WTC11 (cell line): Measurements from ENCODE around the gene MPIG6B. TPM values are rescaled to one million over a fixed set of nuclear protein-coding genes. Genes with fewer than 3 reads are reported as not detected.

Source experiments
- CREB1 ChIP-seq: sonication (generic); formaldehyde crosslinking; IDR thresholded peaks from 2 replicates; pipeline ENCODE4 v1.8.0; 2023; ENCODE audit warnings: mild to moderate bottlenecking, missing genetic modification reagents
- ETV6 ChIP-seq: sonication (generic); formaldehyde crosslinking; IDR thresholded peaks from 2 replicates; pipeline ENCODE4 v1.8.1; 2022; ENCODE audit warnings: mild to moderate bottlenecking, missing genetic modification reagents
- GABPB1 ChIP-seq: sonication (generic); formaldehyde crosslinking; IDR thresholded peaks from 2 replicates; pipeline ENCODE4 v1.8.1; 2023; ENCODE audit warnings: mild to moderate bottlenecking, missing genetic modification reagents
- NFE2L1 ChIP-seq: sonication (generic); formaldehyde crosslinking; IDR thresholded peaks from 2 replicates; pipeline ENCODE4 v1.8.1; 2023; ENCODE audit warnings: missing genetic modification reagents
- NR3C1 ChIP-seq: sonication (generic); formaldehyde crosslinking; conservative IDR thresholded peaks from 2 replicates; pipeline ENCODE4 v1.8.1; 2023; ENCODE audit warnings: low read depth, mild to moderate bottlenecking, missing genetic modification reagents
- OVOL2 ChIP-seq: fragments of 250-450 bp; sonication (Bioruptor Pico); IDR thresholded peaks from 2 replicates; pipeline ENCODE4 v1.9.0; 2021; ENCODE audit warnings: mild to moderate bottlenecking, borderline replicate concordance
- PRRX2 ChIP-seq: fragments of 250-450 bp; sonication (Bioruptor Pico); IDR thresholded peaks from 2 replicates; pipeline ENCODE4 v1.8.0; 2021; ENCODE audit warnings: mild to moderate bottlenecking
- SOX15 ChIP-seq: fragments of 250-450 bp; sonication (Bioruptor Pico); IDR thresholded peaks from 2 replicates; pipeline ENCODE4 v1.9.0; 2021; ENCODE audit warnings: mild to moderate bottlenecking
- ZNF138 ChIP-seq: sonication (generic); formaldehyde crosslinking; conservative IDR thresholded peaks from 2 replicates; pipeline ENCODE4 v1.8.1; 2022; ENCODE audit warnings: mild to moderate bottlenecking, moderate library complexity, missing genetic modification reagents
- total RNA-seq: library from RNA; stranded (reverse); gene quantifications from 3 replicates; pipeline ENCODE4 v1.2.3, GENCODE V29; 2021
- TF ChIP-seq, protein P1 (sequence below): fragments of 200-600 bp; IDR thresholded peaks from 2 replicates; pipeline ENCODE4 v1.8.0; 2022; ENCODE audit warnings: antibody characterized with exemption
- TF ChIP-seq, protein P2 (sequence below): sonication (generic); formaldehyde crosslinking; IDR thresholded peaks from 2 replicates; pipeline ENCODE4 v1.8.1; 2023; ENCODE audit warnings: mild to moderate bottlenecking, missing genetic modification reagents, borderline replicate concordance
- TF ChIP-seq, protein P3 (sequence below): sonication (generic); formaldehyde crosslinking; IDR thresholded peaks from 2 replicates; pipeline ENCODE4 v1.8.0; 2022; ENCODE audit warnings: missing genetic modification reagents
- TF ChIP-seq, protein P4 (sequence below): fragments of 250-450 bp; sonication (Bioruptor Pico); IDR thresholded peaks from 2 replicates; pipeline ENCODE4 v1.9.0; 2021; ENCODE audit warnings: moderate library complexity, mild to moderate bottlenecking, inconsistent platforms, borderline replicate concordance
- TF ChIP-seq, protein P5 (sequence below): sonication (generic); formaldehyde crosslinking; IDR thresholded peaks from 2 replicates; pipeline ENCODE4 v1.8.0; 2023; ENCODE audit warnings: mild to moderate bottlenecking, missing genetic modification reagents
- TF ChIP-seq, protein P6 (sequence below): sonication (generic); formaldehyde crosslinking; conservative IDR thresholded peaks from 2 replicates; pipeline ENCODE4 v1.8.1; 2023; ENCODE audit warnings: mild to moderate bottlenecking, low read depth, missing genetic modification reagents, moderate library complexity
- TF ChIP-seq, protein P7 (sequence below): fragments of 250-450 bp; sonication (Bioruptor Pico); IDR thresholded peaks from 2 replicates; pipeline ENCODE4 v1.8.0; 2021; ENCODE audit warnings: mild to moderate bottlenecking

Gene MPIG6B
- total RNA-seq, 1 experiment from 2014 or later: 0.09 TPM

DNA sequence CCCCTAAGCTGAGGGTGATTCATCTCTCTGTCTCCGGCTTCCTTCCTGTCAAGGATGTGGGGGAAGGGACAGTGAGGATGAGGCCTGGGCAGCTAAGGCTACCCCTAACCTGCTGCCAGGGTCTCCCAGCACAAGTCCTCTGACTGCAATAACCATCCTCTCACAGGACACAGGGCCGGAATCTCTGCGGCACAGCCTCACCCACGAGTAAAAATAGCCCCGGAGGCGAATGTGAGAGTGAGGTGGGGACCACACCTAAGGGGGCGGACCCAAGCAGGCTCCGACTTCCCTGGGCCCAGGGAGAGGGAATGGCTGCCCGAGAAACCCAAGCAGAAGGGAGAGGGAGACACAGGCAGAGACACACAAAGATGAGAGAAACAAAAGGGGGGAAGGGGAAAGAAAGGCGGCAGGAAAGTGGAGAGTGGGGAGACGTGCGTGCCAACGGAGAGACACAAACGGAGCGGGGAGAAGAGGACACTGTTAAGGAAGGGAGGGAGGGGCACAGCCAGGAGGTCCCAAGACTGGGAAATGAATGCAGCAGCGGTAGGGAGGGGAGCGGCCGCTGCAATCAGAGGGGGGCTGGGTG lies 11.7 kb downstream of the MPIG6B start (continued):
- TF ChIP-seq, protein P1, sequence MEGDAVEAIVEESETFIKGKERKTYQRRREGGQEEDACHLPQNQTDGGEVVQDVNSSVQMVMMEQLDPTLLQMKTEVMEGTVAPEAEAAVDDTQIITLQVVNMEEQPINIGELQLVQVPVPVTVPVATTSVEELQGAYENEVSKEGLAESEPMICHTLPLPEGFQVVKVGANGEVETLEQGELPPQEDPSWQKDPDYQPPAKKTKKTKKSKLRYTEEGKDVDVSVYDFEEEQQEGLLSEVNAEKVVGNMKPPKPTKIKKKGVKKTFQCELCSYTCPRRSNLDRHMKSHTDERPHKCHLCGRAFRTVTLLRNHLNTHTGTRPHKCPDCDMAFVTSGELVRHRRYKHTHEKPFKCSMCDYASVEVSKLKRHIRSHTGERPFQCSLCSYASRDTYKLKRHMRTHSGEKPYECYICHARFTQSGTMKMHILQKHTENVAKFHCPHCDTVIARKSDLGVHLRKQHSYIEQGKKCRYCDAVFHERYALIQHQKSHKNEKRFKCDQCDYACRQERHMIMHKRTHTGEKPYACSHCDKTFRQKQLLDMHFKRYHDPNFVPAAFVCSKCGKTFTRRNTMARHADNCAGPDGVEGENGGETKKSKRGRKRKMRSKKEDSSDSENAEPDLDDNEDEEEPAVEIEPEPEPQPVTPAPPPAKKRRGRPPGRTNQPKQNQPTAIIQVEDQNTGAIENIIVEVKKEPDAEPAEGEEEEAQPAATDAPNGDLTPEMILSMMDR: no peak
- TF ChIP-seq, protein P2, sequence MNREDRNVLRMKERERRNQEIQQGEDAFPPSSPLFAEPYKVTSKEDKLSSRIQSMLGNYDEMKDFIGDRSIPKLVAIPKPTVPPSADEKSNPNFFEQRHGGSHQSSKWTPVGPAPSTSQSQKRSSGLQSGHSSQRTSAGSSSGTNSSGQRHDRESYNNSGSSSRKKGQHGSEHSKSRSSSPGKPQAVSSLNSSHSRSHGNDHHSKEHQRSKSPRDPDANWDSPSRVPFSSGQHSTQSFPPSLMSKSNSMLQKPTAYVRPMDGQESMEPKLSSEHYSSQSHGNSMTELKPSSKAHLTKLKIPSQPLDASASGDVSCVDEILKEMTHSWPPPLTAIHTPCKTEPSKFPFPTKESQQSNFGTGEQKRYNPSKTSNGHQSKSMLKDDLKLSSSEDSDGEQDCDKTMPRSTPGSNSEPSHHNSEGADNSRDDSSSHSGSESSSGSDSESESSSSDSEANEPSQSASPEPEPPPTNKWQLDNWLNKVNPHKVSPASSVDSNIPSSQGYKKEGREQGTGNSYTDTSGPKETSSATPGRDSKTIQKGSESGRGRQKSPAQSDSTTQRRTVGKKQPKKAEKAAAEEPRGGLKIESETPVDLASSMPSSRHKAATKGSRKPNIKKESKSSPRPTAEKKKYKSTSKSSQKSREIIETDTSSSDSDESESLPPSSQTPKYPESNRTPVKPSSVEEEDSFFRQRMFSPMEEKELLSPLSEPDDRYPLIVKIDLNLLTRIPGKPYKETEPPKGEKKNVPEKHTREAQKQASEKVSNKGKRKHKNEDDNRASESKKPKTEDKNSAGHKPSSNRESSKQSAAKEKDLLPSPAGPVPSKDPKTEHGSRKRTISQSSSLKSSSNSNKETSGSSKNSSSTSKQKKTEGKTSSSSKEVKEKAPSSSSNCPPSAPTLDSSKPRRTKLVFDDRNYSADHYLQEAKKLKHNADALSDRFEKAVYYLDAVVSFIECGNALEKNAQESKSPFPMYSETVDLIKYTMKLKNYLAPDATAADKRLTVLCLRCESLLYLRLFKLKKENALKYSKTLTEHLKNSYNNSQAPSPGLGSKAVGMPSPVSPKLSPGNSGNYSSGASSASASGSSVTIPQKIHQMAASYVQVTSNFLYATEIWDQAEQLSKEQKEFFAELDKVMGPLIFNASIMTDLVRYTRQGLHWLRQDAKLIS (CRISPR knock-in tag): no peak
- TF ChIP-seq NR3C1 (CRISPR knock-in tag) (no peak), ETV6 (CRISPR knock-in tag) (no peak), ZNF138 (CRISPR knock-in tag) (no peak), GABPB1 (CRISPR knock-in tag) (0 out of 2 replicates have a peak, but pooled peaks have one; percentile 9), OVOL2 (CRISPR knock-in tag) (no peak), SOX15 (CRISPR knock-in tag) (no peak), CREB1 (CRISPR knock-in tag) (no peak), NFE2L1 (no peak), PRRX2 (CRISPR knock-in tag) (no peak)
- TF ChIP-seq, protein P3, sequence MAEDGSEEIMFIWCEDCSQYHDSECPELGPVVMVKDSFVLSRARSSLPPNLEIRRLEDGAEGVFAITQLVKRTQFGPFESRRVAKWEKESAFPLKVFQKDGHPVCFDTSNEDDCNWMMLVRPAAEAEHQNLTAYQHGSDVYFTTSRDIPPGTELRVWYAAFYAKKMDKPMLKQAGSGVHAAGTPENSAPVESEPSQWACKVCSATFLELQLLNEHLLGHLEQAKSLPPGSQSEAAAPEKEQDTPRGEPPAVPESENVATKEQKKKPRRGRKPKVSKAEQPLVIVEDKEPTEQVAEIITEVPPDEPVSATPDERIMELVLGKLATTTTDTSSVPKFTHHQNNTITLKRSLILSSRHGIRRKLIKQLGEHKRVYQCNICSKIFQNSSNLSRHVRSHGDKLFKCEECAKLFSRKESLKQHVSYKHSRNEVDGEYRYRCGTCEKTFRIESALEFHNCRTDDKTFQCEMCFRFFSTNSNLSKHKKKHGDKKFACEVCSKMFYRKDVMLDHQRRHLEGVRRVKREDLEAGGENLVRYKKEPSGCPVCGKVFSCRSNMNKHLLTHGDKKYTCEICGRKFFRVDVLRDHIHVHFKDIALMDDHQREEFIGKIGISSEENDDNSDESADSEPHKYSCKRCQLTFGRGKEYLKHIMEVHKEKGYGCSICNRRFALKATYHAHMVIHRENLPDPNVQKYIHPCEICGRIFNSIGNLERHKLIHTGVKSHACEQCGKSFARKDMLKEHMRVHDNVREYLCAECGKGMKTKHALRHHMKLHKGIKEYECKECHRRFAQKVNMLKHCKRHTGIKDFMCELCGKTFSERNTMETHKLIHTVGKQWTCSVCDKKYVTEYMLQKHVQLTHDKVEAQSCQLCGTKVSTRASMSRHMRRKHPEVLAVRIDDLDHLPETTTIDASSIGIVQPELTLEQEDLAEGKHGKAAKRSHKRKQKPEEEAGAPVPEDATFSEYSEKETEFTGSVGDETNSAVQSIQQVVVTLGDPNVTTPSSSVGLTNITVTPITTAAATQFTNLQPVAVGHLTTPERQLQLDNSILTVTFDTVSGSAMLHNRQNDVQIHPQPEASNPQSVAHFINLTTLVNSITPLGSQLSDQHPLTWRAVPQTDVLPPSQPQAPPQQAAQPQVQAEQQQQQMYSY (CRISPR knock-in tag): no peak
- TF ChIP-seq, protein P4, sequence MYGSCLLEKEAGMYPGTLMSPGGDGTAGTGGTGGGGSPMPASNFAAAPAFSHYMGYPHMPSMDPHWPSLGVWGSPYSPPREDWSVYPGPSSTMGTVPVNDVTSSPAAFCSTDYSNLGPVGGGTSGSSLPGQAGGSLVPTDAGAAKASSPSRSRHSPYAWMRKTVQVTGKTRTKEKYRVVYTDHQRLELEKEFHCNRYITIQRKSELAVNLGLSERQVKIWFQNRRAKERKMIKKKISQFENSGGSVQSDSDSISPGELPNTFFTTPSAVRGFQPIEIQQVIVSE (CRISPR knock-in tag): no peak
- TF ChIP-seq, protein P5, sequence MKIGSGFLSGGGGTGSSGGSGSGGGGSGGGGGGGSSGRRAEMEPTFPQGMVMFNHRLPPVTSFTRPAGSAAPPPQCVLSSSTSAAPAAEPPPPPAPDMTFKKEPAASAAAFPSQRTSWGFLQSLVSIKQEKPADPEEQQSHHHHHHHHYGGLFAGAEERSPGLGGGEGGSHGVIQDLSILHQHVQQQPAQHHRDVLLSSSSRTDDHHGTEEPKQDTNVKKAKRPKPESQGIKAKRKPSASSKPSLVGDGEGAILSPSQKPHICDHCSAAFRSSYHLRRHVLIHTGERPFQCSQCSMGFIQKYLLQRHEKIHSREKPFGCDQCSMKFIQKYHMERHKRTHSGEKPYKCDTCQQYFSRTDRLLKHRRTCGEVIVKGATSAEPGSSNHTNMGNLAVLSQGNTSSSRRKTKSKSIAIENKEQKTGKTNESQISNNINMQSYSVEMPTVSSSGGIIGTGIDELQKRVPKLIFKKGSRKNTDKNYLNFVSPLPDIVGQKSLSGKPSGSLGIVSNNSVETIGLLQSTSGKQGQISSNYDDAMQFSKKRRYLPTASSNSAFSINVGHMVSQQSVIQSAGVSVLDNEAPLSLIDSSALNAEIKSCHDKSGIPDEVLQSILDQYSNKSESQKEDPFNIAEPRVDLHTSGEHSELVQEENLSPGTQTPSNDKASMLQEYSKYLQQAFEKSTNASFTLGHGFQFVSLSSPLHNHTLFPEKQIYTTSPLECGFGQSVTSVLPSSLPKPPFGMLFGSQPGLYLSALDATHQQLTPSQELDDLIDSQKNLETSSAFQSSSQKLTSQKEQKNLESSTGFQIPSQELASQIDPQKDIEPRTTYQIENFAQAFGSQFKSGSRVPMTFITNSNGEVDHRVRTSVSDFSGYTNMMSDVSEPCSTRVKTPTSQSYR (CRISPR knock-in tag): peak; percentile 94; the same call in 1 of the 2 replicates
- TF ChIP-seq, protein P6, sequence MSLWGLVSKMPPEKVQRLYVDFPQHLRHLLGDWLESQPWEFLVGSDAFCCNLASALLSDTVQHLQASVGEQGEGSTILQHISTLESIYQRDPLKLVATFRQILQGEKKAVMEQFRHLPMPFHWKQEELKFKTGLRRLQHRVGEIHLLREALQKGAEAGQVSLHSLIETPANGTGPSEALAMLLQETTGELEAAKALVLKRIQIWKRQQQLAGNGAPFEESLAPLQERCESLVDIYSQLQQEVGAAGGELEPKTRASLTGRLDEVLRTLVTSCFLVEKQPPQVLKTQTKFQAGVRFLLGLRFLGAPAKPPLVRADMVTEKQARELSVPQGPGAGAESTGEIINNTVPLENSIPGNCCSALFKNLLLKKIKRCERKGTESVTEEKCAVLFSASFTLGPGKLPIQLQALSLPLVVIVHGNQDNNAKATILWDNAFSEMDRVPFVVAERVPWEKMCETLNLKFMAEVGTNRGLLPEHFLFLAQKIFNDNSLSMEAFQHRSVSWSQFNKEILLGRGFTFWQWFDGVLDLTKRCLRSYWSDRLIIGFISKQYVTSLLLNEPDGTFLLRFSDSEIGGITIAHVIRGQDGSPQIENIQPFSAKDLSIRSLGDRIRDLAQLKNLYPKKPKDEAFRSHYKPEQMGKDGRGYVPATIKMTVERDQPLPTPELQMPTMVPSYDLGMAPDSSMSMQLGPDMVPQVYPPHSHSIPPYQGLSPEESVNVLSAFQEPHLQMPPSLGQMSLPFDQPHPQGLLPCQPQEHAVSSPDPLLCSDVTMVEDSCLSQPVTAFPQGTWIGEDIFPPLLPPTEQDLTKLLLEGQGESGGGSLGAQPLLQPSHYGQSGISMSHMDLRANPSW (CRISPR knock-in tag): no peak
- TF ChIP-seq, protein P7, sequence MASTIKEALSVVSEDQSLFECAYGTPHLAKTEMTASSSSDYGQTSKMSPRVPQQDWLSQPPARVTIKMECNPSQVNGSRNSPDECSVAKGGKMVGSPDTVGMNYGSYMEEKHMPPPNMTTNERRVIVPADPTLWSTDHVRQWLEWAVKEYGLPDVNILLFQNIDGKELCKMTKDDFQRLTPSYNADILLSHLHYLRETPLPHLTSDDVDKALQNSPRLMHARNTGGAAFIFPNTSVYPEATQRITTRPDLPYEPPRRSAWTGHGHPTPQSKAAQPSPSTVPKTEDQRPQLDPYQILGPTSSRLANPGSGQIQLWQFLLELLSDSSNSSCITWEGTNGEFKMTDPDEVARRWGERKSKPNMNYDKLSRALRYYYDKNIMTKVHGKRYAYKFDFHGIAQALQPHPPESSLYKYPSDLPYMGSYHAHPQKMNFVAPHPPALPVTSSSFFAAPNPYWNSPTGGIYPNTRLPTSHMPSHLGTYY (CRISPR knock-in tag): no peak
